Endothelial cell of umbilical vein (primary cell): Measurements from ENCODE around the gene TECTB. TPM values are rescaled to one million over a fixed set of nuclear protein-coding genes. Genes with fewer than 3 reads are reported as not detected.

Experiments used
- BruUV-seq: library from RNA; stranded (reverse); fragments of 400-500 nt; replicated peaks from 2 replicates; lab custom pipeline; 2021; lab: Mats Ljungman, UMichigan
- CTCF ChIA-PET: fragments of 300-600, 350-600 bp; sonication (Branson Sonifier 250); formaldehyde crosslinking; loops from one replicate; lab custom pipeline; 2021; ENCODE audit warnings: antibody characterized with exemption, inconsistent platforms; lab: Charles Lee
- POLR2A ChIA-PET: fragments of 300-600, 350-600 bp; sonication (Branson Sonifier 250); formaldehyde crosslinking; loops from one replicate; lab custom pipeline; 2021; ENCODE audit warnings: antibody characterized with exemption, inconsistent platforms; lab: Charles Lee
- DNase-seq: peaks from one replicate; pipeline ENCODE4 v3.0.0-alpha.2; 2011; ENCODE audit warnings: low read depth, low spot score
- FAIRE-seq: peaks from 2 replicates; lab custom pipeline; 2011; peaks lifted over from hg19 to GRCh38; lab: Jason Lieb, UNC
- H2AFZ ChIP-seq: 2 replicates; pipeline ENCODE4 v1.6.0; 2012; ENCODE audit warnings: low read depth, low read length, control low read depth, inconsistent platforms
- H3K27ac ChIP-seq: 2 replicates; pipeline ENCODE4 v1.5.1; 2011; ENCODE audit warnings: low read depth, mild to moderate bottlenecking, control low read depth, low read length, moderate library complexity; ENCODE audit not compliant: insufficient read depth
- H3K27me3 ChIP-seq, 2 experiments: 2 replicates each; pipeline versions ENCODE4 v1.6.0 to v1.6.1; 2011; ENCODE audit warnings: low read length in 2 of 2, mixed read lengths in 1 of 2; ENCODE audit not compliant: control insufficient read depth in 2 of 2, insufficient read depth in 2 of 2
- H3K36me3 ChIP-seq, 2 experiments: 2 replicates in 1 of 2; 3 replicates in 1 of 2; pipeline ENCODE4 v1.5.1; 2011; ENCODE audit warnings: low read length in 2 of 2, mild to moderate bottlenecking in 1 of 2, moderate library complexity in 1 of 2; ENCODE audit not compliant: control insufficient read depth in 2 of 2, insufficient read depth in 2 of 2; ENCODE audit errors: extremely low read depth in 1 of 2
- H3K4me1 ChIP-seq: 3 replicates; pipeline ENCODE4 v1.5.1; 2011; ENCODE audit warnings: mild to moderate bottlenecking, low read length; ENCODE audit not compliant: control insufficient read depth, insufficient read depth; ENCODE audit errors: extremely low read depth
- H3K4me2 ChIP-seq: 2 replicates; pipeline ENCODE4 v1.6.1; 2011; ENCODE audit warnings: low read length, control low read depth, mixed read lengths; ENCODE audit not compliant: insufficient read depth
- H3K4me3 ChIP-seq, 3 experiments: fragments of 200-600 bp in 1 of 3; sonication (generic), shearing (Covaris generic) in 1 of 3; replicated peaks in 1 of 3; 2 replicates each; pipeline ENCODE4 v1.5.1; 2011 to 2016; ENCODE audit warnings: control low read depth in 3 of 3, low read length in 3 of 3, mild to moderate bottlenecking in 2 of 3, inconsistent platforms in 1 of 3, low read depth in 1 of 3, moderate library complexity in 1 of 3; ENCODE audit not compliant: insufficient read depth in 1 of 3
- H3K79me2 ChIP-seq: 2 replicates; pipeline ENCODE4 v1.6.0; 2012; ENCODE audit warnings: low read length, inconsistent platforms; ENCODE audit not compliant: control insufficient read depth, insufficient read depth
- H3K9ac ChIP-seq: replicated peaks from 2 replicates; pipeline ENCODE3; 2011; ENCODE audit warnings: low read length, control low read depth; ENCODE audit not compliant: insufficient read depth; ENCODE audit errors: extremely low read depth
- H3K9me1 ChIP-seq: replicated peaks from 3 replicates; pipeline ENCODE4 v1.6.0; 2011; ENCODE audit warnings: mild to moderate bottlenecking, low read length; ENCODE audit not compliant: control insufficient read depth, insufficient read depth; ENCODE audit errors: extremely low read depth
- H3K9me3 ChIP-seq: replicated peaks from 2 replicates; pipeline ENCODE4 v1.5.1; 2012; ENCODE audit warnings: low read length, inconsistent platforms; ENCODE audit not compliant: control insufficient read depth, insufficient read depth
- H4K20me1 ChIP-seq: replicated peaks from 2 replicates; pipeline ENCODE3; 2011; ENCODE audit warnings: mild to moderate bottlenecking, low read length; ENCODE audit not compliant: control insufficient read depth, insufficient read depth; ENCODE audit errors: extremely low read depth
- EZH2 ChIP-seq: IDR thresholded peaks from 2 replicates; pipeline ENCODE4 v1.6.1; 2012; ENCODE audit warnings: borderline replicate concordance, low read depth, mild to moderate bottlenecking, moderate library complexity, low read length, inconsistent platforms; ENCODE audit not compliant: severe bottlenecking
- FOS ChIP-seq: IDR thresholded peaks from 2 replicates; pipeline ENCODE4 v1.6.1; 2011; ENCODE audit warnings: mild to moderate bottlenecking, low read length, moderate library complexity, borderline replicate concordance; ENCODE audit not compliant: insufficient read depth
- GATA2 ChIP-seq: IDR thresholded peaks from 2 replicates; pipeline ENCODE4 v1.7.0; 2011; ENCODE audit warnings: low read depth, mild to moderate bottlenecking, moderate library complexity, mixed read lengths, low read length; ENCODE audit not compliant: insufficient read length, insufficient read depth
- JUN ChIP-seq: IDR thresholded peaks from 2 replicates; pipeline ENCODE4 v1.6.1; 2011; ENCODE audit warnings: borderline replicate concordance, low read depth; ENCODE audit not compliant: insufficient read length, insufficient read depth
- MAX ChIP-seq: IDR thresholded peaks from 2 replicates; pipeline ENCODE4 v1.6.1; 2011; ENCODE audit not compliant: insufficient read depth, insufficient read length
- MYC ChIP-seq: IDR thresholded peaks from one replicate; pipeline ENCODE4 v1.6.1; 2011; ENCODE audit warnings: mild to moderate bottlenecking, low read depth, low read length
- POLR2A ChIP-seq: IDR thresholded peaks from 2 replicates; pipeline ENCODE4 v1.6.1; 2012; ENCODE audit warnings: low read depth, mild to moderate bottlenecking, control low read depth, low read length
- POLR2AphosphoS5 ChIP-seq: IDR thresholded peaks from 2 replicates; pipeline ENCODE4 v1.6.1; 2012; ENCODE audit warnings: low read depth, mild to moderate bottlenecking, control low read depth, low read length, moderate library complexity; ENCODE audit not compliant: insufficient read depth
- dilution Hi-C: fragments of 300-500 bp; cut with MboI; formaldehyde crosslinking; loops from one replicate; pipeline ENCODE4 v1.15.0; 2019; ENCODE audit warnings: low sequenced_read_pairs; ENCODE audit not compliant: extremely low pct_ligation_motif_present
- intact Hi-C: fragments of 100-400 bp; cut with micrococcal nuclease; formaldehyde crosslinking; loops from one replicate; pipeline ENCODE4 v1.10.0; 2022
- polyA plus RNA-seq, 4 experiments: library from polyadenylated mRNA; depleted of rRNA in 3 of 4; stranded (reverse) in 3 of 4; unstranded in 1 of 4; fragments of >200 nt; gene quantifications; 2 replicates each; pipeline versions ENCODE4 v1.2.1 to v1.2.3, GENCODE V29; 2011 to 2012; ENCODE audit warnings: missing spikeins in 1 of 4
- total RNA-seq: library from RNA; stranded (reverse); gene quantifications from 2 replicates; pipeline ENCODE4 v1.2.3, GENCODE V29; 2021
- TF ChIP-seq, protein P1 (sequence below), 2 donors: IDR thresholded peaks; 1 replicate in 1 of 2; 2 replicates in 1 of 2; pipeline ENCODE4 v1.5.1; 2011; ENCODE audit warnings: low read length in 2 of 2, mild to moderate bottlenecking in 2 of 2, moderate library complexity in 2 of 2, control low read depth in 1 of 2, inconsistent platforms in 1 of 2, low read depth in 1 of 2; ENCODE audit not compliant: insufficient read depth in 1 of 2; ENCODE audit errors: extremely low read depth in 1 of 2

TECTB gene
- total and polyA plus RNA-seq, 2 donors (not counting 3 experiments of a cell fraction or from before 2014, with no cell fraction given) = not detected

DNA sequence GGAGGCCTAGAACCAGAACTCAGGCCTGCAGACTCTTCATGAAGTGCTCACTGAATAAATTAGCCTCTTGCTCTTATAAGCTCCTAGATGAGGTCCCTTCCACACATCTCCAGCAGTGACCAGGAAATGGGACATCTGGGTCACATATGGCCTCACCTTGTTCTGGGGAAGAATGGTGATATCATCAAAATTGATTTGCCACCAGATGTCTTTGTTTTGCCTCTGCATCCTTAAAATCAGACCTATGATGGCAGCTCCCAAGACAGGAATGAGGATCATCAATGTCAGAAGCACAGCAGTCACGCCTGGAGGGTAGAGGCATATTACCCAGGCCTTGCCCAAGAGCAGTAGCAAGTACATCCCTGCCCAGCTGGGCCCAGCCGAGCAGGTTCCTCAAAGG, 57.4 kb downstream of the TECTB start:
- no peak overlapping the region for H3K4me3 ChIP-seq
- no peaks in the 10 kb centered on the region for H3K9me3 ChIP-seq
- dilution Hi-C loops = no loop called here
- no peak overlapping the region for H2AFZ ChIP-seq
- no TSS peak for BruUV-seq
- POLR2A ChIA-PET = no interaction called here
- DNase-seq = no peak
- TF ChIP-seq JUN = no peak
- no peaks in the 10 kb centered on the region for H3K9me1 ChIP-seq
- no peak overlapping the region for H3K9ac ChIP-seq
- no peaks in the 10 kb centered on the region for H3K4me1 ChIP-seq
- CTCF ChIA-PET = no interaction called here
- FAIRE-seq = no peak
- H3K36me3 ChIP-seq = no peaks in the 10 kb centered on the region
- H3K27me3 ChIP-seq = peaks cover 2 to 4% of the 10 kb centered on the region in 2 experiments
- H3K27ac ChIP-seq = no peak overlapping the region
- intact Hi-C loops = no loop called here
- H3K4me2 ChIP-seq = no peak overlapping the region
- H4K20me1 ChIP-seq = no peaks in the 10 kb centered on the region
- H3K79me2 ChIP-seq = no peaks in the 10 kb centered on the region

- DNase-seq (peak; percentile 52), FAIRE-seq (no peak)
- Histone ChIP-seq H3K36me3 (no peaks in the 10 kb centered on the region), H4K20me1 (no peaks in the 10 kb centered on the region), H3K9ac (no peak overlapping the region), H3K4me3 (no peak overlapping the region), H3K9me1 (no peaks in the 10 kb centered on the region), H3K4me1 (no peaks in the 10 kb centered on the region), H3K27me3 (no peaks in the 10 kb centered on the region), H3K4me2 (no peak overlapping the region), H2AFZ (no peak overlapping the region), H3K27ac (no peak overlapping the region), H3K79me2 (no peaks in the 10 kb centered on the region), H3K9me3 (no peaks in the 10 kb centered on the region)
- intact Hi-C loops = no loop called here
- ChIA-PET POLR2A (no interaction called here), CTCF (interaction anchor here (1.6 kb wide), 1 partner anchor 92 kb away, joined by 5 read pairs; no protein-coding TSS in a partner anchor)
- BruUV-seq = no TSS peak
- no peak for TF ChIP-seq MYC
- no peak for TF ChIP-seq POLR2A
- TF ChIP-seq FOS = no peak
- TF ChIP-seq GATA2 = no peak
- TF ChIP-seq JUN = no peak
- TF ChIP-seq, protein P1, sequence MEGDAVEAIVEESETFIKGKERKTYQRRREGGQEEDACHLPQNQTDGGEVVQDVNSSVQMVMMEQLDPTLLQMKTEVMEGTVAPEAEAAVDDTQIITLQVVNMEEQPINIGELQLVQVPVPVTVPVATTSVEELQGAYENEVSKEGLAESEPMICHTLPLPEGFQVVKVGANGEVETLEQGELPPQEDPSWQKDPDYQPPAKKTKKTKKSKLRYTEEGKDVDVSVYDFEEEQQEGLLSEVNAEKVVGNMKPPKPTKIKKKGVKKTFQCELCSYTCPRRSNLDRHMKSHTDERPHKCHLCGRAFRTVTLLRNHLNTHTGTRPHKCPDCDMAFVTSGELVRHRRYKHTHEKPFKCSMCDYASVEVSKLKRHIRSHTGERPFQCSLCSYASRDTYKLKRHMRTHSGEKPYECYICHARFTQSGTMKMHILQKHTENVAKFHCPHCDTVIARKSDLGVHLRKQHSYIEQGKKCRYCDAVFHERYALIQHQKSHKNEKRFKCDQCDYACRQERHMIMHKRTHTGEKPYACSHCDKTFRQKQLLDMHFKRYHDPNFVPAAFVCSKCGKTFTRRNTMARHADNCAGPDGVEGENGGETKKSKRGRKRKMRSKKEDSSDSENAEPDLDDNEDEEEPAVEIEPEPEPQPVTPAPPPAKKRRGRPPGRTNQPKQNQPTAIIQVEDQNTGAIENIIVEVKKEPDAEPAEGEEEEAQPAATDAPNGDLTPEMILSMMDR (IDR thresholded peaks at IDR 0.05; ENCODE audit: extremely low read depth in 1 of 2, insufficient read depth in 1 of 2, low read depth in 1 of 2, low read length in 2 of 2) = no peak
- TF ChIP-seq POLR2AphosphoS5 = no peak
- TF ChIP-seq EZH2 = no peak
- no peak for TF ChIP-seq MAX
- dilution Hi-C loops = no loop called here
These were observed 60.0 kb downstream of the TECTB start for GRCh38 chr10:112343056-112343806.
